HG03460 (cell line): Measurements from ENCODE around the gene GFM1.

Experiments
- ATAC-seq: cut with Tn5 transposase; IDR thresholded peaks from one replicate; pipeline ENCODE4 v1.9.1; 2021; ENCODE audit not compliant: unreplicated experiment

GFM1 gene

GRCh38 chr3:158723991-158724390 is 79.7 kb downstream of the GFM1 start:
- ATAC-seq: no peak

GRCh38 chr3:158725348-158726011 is 81.2 kb downstream of the GFM1 start:
- no peak for ATAC-seq

GRCh38 chr3:158727206-158728060 is 83.1 kb downstream of the GFM1 start:
- peak; percentile 43 for ATAC-seq

GRCh38 chr3:158728061-158728377 is 83.7 kb downstream of the GFM1 start:
- ATAC-seq: no peak

GRCh38 chr3:158728851-158729250 is 84.5 kb downstream of the GFM1 start:
- ATAC-seq: no peak

- no peak for ATAC-seq
Observed at GRCh38 chr3:158731486-158731885, 87.2 kb downstream of the GFM1 start.

- peak; percentile 71 for ATAC-seq
Observed at GRCh38 chr3:158731938-158732855, 87.9 kb downstream of the GFM1 start, which contains the start of gene RARRES1. RARRES1 (minus strand) TSS chr3:158732457; CDS start chr3:158732415, 42 bp downstream.

GRCh38 chr3:158732856-158733200 is 88.5 kb downstream of the GFM1 start:
- ATAC-seq: no peak

GRCh38 chr3:158733656-158734055 is 89.3 kb downstream of the GFM1 start:
- no peak for ATAC-seq

- no peak for ATAC-seq
Observed at GRCh38 chr3:158735296-158736033, 91.1 kb downstream of the GFM1 start.

GRCh38 chr3:158737410-158737809 is 93.1 kb downstream of the GFM1 start:
- no peak for ATAC-seq

- no peak for ATAC-seq
Observed at GRCh38 chr3:158737976-158738615, 93.8 kb downstream of the GFM1 start.

GRCh38 chr3:158738653-158739052 is 94.3 kb downstream of the GFM1 start:
- no peak for ATAC-seq

- ATAC-seq: no peak
Observed at GRCh38 chr3:158739078-158739477, 94.8 kb downstream of the GFM1 start.

GRCh38 chr3:158739661-158740060 is 95.3 kb downstream of the GFM1 start:
- no peak for ATAC-seq
